Small intestine (tissue), 7 donors: ENCODE results near the gene IFNAR1. TPM values are rescaled to one million over a fixed set of nuclear protein-coding genes. Genes with fewer than 3 reads are reported as not detected.
"Not testable (repeated sequence)": the region's sequence is repeated elsewhere in the genome, so short reads cannot be mapped to it uniquely, and the experiment has no call there.

Source experiments
- DNase-seq, 2 donors: peaks; one replicate each; pipeline versions ENCODE4 v3.0.0 to v3.0.0-alpha.2; 2013
- FAIRE-seq: peaks from 2 replicates; lab custom pipeline; 2012; peaks lifted over from hg19 to GRCh38; lab: Jason Lieb, UNC
- H3K27ac ChIP-seq, 3 donors: one replicate each; pipeline ENCODE4 v1.5.1; 2013; ENCODE audit warnings: low read length in 2 of 3, mild to moderate bottlenecking in 2 of 3, control low read depth in 1 of 3, inconsistent platforms in 1 of 3, low read depth in 1 of 3, moderate library complexity in 1 of 3
- H3K27me3 ChIP-seq, 3 donors: one replicate each; pipeline ENCODE4 v1.6.1; 2013; ENCODE audit warnings: low read length in 3 of 3, inconsistent platforms in 1 of 3; ENCODE audit not compliant: control insufficient read depth in 3 of 3, insufficient read depth in 3 of 3
- H3K36me3 ChIP-seq, 3 donors: one replicate each; pipeline ENCODE4 v1.6.1; 2013; ENCODE audit warnings: low read length in 3 of 3, inconsistent platforms in 1 of 3, low read depth in 1 of 3, mild to moderate bottlenecking in 1 of 3, moderate library complexity in 1 of 3; ENCODE audit not compliant: control insufficient read depth in 3 of 3, insufficient read depth in 2 of 3
- H3K4me1 ChIP-seq, 3 donors: one replicate each; pipeline ENCODE4 v1.6.1; 2013; ENCODE audit warnings: low read length in 2 of 3, inconsistent platforms in 1 of 3, low read depth in 1 of 3, mild to moderate bottlenecking in 1 of 3, moderate library complexity in 1 of 3; ENCODE audit not compliant: control insufficient read depth in 3 of 3, insufficient read depth in 2 of 3
- H3K4me3 ChIP-seq, 3 donors: one replicate each; pipeline ENCODE4 v1.5.1; 2013; ENCODE audit warnings: low read length in 3 of 3, control low read depth in 1 of 3, inconsistent platforms in 1 of 3, low read depth in 1 of 3, mild to moderate bottlenecking in 1 of 3, moderate library complexity in 1 of 3
- H3K9me3 ChIP-seq, 2 donors: one replicate each; pipeline ENCODE4 v1.6.1; 2013; ENCODE audit warnings: low read depth in 1 of 2, low read length in 1 of 2; ENCODE audit not compliant: control insufficient read depth in 2 of 2, insufficient read depth in 1 of 2
- WGBS, 3 donors: extraction: QIAGEN DNeasy Blood & Tissue Kit; methylation state at CpG; one replicate each; pipeline ENCODE4 v1.1.7; 2013; 5-methylcytosine and 5-hydroxymethylcytosine counted together
- polyA plus RNA-seq, 4 donors: library from polyadenylated mRNA; stranded (reverse) in 3 of 4; unstranded in 1 of 4; fragments of 200-250 nt in 3 of 4; fragments of 120-200 nt in 1 of 4; gene quantifications; one replicate each; pipeline versions ENCODE4 v1.2.1 to v1.2.3, GENCODE V29; 2013
- donor health status: healthy with polysubstance abuse.
- donor health status: control.
- donor health status: control.
- donor health status: Bipolar disorder and iron deficiency.
- donor health status: healthy.

IFNAR1 gene
- polyA plus RNA-seq, 4 donors: 6.0 to 31.0 (median 17.3) TPM

GRCh38 chr21:33321005-33321404 lies 3.8 kb upstream of the IFNAR1 start:
- DNase-seq, H3K27ac ChIP-seq, H3K9me3 ChIP-seq, H3K4me1 ChIP-seq, FAIRE-seq, H3K27me3 ChIP-seq, H3K4me3 ChIP-seq, H3K36me3 ChIP-seq: not testable (repeated sequence)
- WGBS, 3 donors: 83 to 89% (median 86%) methylated on average over 17 of the region's 17 CpGs

DNA sequence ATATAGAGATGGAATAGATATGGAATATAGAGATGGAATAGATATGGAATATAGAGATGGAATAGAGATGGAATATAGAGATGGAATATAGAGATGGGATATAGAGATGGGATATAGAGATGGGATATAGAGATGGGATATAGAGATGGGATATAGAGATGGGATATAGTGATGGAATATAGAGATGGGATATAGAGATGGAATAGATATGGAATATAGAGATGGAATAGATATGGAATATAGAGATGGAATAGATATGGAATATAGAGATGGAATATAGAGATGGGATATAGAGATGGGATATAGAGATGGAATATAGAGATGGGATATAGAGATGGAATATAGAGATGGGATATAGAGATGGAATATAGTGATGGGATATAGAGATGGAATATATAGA lies 1.2 kb upstream of the IFNAR1 start:
- not testable (repeated sequence) for H3K27ac ChIP-seq

GRCh38 chr21:33325222-33326067 lies 675 bp downstream of the IFNAR1 start:
- Histone ChIP-seq H3K4me3 (peak overlapping the region; percentile 67 to 93 (median 86)), H3K9me3 (no peaks in the 10 kb centered on the region), H3K27ac (peak overlapping the region; percentile 92 to 99 (median 97)), H3K4me1 (peaks cover 4 to 14% (median 9%) of the 10 kb centered on the region in 3 donors), H3K27me3 (no peaks in the 10 kb centered on the region), H3K36me3 (no peaks in the 10 kb centered on the region)
- peak; percentile 70 to 83 for DNase-seq
- 0 to 1% (median 0%) methylated on average over 28 of the region's 28 CpGs for WGBS, 3 donors
- FAIRE-seq: no peak

More for the DNA sequence above, 1.2 kb upstream of the IFNAR1 start:
- not testable (repeated sequence) for H3K36me3 ChIP-seq, H3K4me3 ChIP-seq, DNase-seq, H3K27me3 ChIP-seq, H3K9me3 ChIP-seq
- peaks cover 4 to 11% (median 9%) of the 10 kb centered on the region in 3 donors for H3K4me1 ChIP-seq
- peak; percentile 86 for FAIRE-seq

DNA sequence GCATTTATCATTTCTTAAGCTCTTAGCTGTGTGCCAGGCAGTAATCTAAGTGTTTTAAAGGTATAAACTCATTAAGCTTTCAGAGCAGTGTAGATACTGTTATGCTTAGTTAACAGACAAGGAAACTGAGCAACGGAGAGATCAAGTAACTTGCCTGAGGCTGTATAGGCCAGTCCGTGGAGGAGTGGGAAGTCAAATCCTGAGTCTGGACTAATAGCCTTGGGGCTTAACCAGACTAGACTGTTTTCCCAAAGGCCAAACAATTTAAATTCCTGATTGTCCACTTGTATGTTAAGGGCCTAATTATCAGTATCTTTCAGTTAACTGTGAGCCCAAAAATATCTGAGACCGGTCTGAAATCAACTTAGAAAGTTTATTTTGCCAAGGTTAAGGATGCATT lies 2.6 kb downstream of the IFNAR1 start:
- Histone ChIP-seq H3K36me3 (peaks cover 0 to 16% (median 0%) of the 10 kb centered on the region in 3 donors), H3K9me3 (peaks cover 0 to 15% of the 10 kb centered on the region in 2 donors), H3K4me1 (peaks cover 4 to 14% (median 9%) of the 10 kb centered on the region in 3 donors), H3K4me3 (no peak overlapping the region), H3K27ac (no peak overlapping the region), H3K27me3 (no peaks in the 10 kb centered on the region)
- FAIRE-seq: no peak
- DNase-seq: no peak
- WGBS, 3 donors: 82 to 89% (median 86%) methylated on average over 3 of the region's 3 CpGs

GRCh38 chr21:33327792-33328433 lies 3.1 kb downstream of the IFNAR1 start:
- peaks cover 4 to 14% (median 9%) of the 10 kb centered on the region in 3 donors for H3K4me1 ChIP-seq
- H3K27ac ChIP-seq: no peak overlapping the region
- 92 to 94% (median 93%) methylated on average over 7 of the region's 7 CpGs for WGBS, 3 donors
- H3K4me3 ChIP-seq: no peak overlapping the region
- FAIRE-seq (no peak), DNase-seq (no peak)
- H3K9me3 ChIP-seq: peaks cover 0 to 15% of the 10 kb centered on the region in 2 donors
- no peaks in the 10 kb centered on the region for H3K27me3 ChIP-seq
- H3K36me3 ChIP-seq: peaks cover 0 to 16% (median 0%) of the 10 kb centered on the region in 3 donors

- peaks cover 0 to 20% (median 0%) of the 10 kb centered on the region in 3 donors for H3K36me3 ChIP-seq
- H3K4me3 ChIP-seq: no peak overlapping the region
- no peaks in the 10 kb centered on the region for H3K27me3 ChIP-seq
- H3K27ac ChIP-seq: peak overlapping the region in 1 of 3 donors; percentile 25
- FAIRE-seq: no peak
- no peak for DNase-seq
- peaks cover 4 to 12% (median 9%) of the 10 kb centered on the region in 3 donors for H3K4me1 ChIP-seq
- peaks cover 0 to 22% of the 10 kb centered on the region in 2 donors for H3K9me3 ChIP-seq
- 89 to 92% (median 90%) methylated on average over 3 of the region's 3 CpGs for whole genome bisulfite sequencing, 3 donors
Observed at GRCh38 chr21:33330726-33331125, 6.0 kb downstream of the IFNAR1 start.

DNA sequence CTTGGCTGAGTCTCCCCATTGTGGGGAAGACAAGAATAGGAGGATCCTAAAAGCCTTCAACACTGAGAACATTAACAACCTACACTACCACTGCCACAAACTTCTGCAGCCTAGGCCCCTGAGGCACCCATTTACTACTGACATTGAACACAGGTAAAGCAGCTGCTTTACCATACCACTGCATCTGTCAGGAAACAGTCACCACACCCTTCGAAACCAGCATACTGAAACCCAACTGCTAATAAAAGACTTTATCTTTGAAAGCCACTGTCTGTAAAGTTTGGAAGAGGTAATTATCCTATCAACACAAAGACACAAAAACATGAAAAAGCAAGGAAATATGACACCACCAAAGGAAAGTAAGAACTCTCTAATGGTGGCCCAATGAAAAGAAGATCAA lies 7.4 kb downstream of the IFNAR1 start:
- Histone ChIP-seq H3K27me3 (no peaks in the 10 kb centered on the region), H3K27ac (peak overlapping the region in 1 of 3 donors; percentile 24), H3K36me3 (peaks cover 0 to 25% (median under 1%) of the 10 kb centered on the region in 3 donors), H3K4me3 (no peak overlapping the region), H3K9me3 (peaks cover 0 to 22% of the 10 kb centered on the region in 2 donors), H3K4me1 (peaks cover 0 to 2% (median 2%) of the 10 kb centered on the region in 3 donors)
- DNase-seq (no peak), FAIRE-seq (no peak)
- 75 to 92% (median 82%) methylated on average over 1 of the region's 1 CpG for WGBS, 3 donors

DNA sequence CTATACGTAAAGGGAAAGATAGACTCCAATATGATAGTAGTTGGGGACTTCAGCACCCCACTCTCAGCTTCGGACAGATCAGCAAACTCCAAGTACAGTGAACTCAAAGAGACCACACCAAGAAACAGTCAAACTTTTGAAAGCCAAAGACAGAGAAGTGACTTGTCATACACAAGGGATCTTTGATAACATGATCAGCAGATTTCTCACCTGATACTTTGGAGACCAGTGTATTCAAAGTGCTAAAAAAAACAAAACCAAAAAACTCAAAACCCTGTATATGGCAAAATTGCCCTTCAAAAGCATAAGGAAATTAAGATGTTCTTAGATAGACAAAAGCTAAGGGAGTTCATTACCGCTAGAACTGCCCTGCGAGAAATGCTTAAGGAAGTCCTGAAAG lies 9.4 kb downstream of the IFNAR1 start:
- peaks cover 0 to 22% of the 10 kb centered on the region in 2 donors for H3K9me3 ChIP-seq
- H3K36me3 ChIP-seq: peaks cover 0 to 34% (median 3%) of the 10 kb centered on the region in 3 donors
- 71 to 83% (median 73%) methylated on average over 4 of the region's 4 CpGs for WGBS, 3 donors
- peaks cover 0 to 2% (median 0%) of the 10 kb centered on the region in 3 donors for H3K4me1 ChIP-seq
- no peak for FAIRE-seq
- H3K4me3 ChIP-seq: no peak overlapping the region
- H3K27me3 ChIP-seq: no peaks in the 10 kb centered on the region
- no peak overlapping the region for H3K27ac ChIP-seq
- DNase-seq: no peak
